22Rv1 (cell line): ENCODE results near the gene TRIM2.

ENCODE experiments used
- CTCF ChIP-seq: fragments of 450-650 bp; IDR thresholded peaks from 2 replicates; pipeline ENCODE4 v1.5.1; 2017; ENCODE audit warnings: mild to moderate bottlenecking
- ZFX ChIP-seq: fragments of 450-650 bp; IDR thresholded peaks from 2 replicates; pipeline ENCODE4 v1.6.1; 2017; ENCODE audit warnings: antibody characterized with exemption, borderline replicate concordance

DNA sequence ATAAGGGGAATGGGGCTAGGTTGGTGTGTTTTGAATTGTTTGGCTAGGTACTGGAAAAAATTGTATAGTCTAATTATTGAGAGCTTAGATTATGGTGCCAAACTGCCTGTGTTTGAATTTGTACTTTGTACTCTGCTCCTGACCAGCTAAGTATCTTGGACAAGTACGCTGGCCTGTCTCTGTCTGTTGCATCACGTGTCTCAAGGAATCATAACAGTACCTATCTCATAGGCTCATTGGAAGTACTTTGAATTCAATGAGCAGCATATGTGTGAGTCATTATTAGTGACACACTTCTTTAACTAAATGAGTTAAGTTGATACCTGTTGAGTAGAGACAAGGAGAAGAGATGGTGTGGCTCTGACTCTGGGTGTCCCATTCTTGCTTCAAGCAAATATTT is 70.7 kb downstream of the TRIM2 start:
- TF ChIP-seq CTCF (no peak), ZFX (no peak)
